ENCODE data around the gene KCNQ5.

DNA sequence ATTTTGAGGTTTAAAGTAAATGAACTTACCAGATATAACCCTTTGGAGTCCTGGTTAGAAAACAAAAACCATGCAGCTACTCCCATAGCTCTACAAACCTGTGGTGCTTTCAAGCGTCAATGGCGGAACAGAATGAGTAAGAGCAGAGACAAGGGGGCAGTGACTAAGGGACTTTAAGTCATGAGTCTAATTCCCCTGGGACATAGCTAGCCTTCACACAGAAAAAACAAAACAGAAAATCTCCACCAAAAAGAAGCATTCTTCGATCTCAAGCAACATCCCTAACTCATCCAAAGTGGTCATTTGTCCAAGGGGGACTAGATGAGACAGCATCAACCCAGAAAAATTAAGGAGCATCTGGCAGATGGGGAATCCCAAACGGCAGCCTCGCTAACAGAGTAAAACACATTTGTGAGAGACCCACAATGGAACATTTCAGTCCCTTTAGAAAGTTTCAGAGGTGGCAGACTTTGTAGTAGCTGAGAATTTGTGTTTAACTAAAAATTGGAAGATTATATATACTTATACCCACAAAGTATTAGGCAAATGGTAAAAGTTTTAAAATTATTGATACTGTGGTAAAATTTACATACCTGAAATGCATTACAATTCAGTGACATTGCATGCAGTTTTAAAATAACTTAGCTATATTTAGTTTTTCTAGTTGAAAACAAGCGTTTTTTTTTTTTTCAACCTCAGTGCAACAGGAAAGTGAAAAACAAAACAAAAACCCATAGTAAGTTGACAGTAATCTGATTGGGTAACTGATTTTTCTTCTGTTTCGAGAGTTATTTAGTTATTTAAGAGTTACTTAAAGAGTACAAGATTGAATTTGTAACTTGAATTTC lies 67.5 kb downstream of the KCNQ5 start:
- no peak for TF ChIP-seq BCL11A (tag by site-specific recombination; IDR thresholded peaks at IDR 0.05; ENCODE audit: low read depth)
- TF ChIP-seq, protein P1, sequence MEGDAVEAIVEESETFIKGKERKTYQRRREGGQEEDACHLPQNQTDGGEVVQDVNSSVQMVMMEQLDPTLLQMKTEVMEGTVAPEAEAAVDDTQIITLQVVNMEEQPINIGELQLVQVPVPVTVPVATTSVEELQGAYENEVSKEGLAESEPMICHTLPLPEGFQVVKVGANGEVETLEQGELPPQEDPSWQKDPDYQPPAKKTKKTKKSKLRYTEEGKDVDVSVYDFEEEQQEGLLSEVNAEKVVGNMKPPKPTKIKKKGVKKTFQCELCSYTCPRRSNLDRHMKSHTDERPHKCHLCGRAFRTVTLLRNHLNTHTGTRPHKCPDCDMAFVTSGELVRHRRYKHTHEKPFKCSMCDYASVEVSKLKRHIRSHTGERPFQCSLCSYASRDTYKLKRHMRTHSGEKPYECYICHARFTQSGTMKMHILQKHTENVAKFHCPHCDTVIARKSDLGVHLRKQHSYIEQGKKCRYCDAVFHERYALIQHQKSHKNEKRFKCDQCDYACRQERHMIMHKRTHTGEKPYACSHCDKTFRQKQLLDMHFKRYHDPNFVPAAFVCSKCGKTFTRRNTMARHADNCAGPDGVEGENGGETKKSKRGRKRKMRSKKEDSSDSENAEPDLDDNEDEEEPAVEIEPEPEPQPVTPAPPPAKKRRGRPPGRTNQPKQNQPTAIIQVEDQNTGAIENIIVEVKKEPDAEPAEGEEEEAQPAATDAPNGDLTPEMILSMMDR (tag by site-specific recombination; IDR thresholded peaks at IDR 0.05) = no peak
- no peak for TF ChIP-seq ZNF274 (IDR thresholded peaks at IDR 0.05; ENCODE audit: low read length)
- no peak for TF ChIP-seq ZNF274 (tag by site-specific recombination; IDR thresholded peaks at IDR 0.05; ENCODE audit: borderline replicate concordance)
- TF ChIP-seq, protein P2, sequence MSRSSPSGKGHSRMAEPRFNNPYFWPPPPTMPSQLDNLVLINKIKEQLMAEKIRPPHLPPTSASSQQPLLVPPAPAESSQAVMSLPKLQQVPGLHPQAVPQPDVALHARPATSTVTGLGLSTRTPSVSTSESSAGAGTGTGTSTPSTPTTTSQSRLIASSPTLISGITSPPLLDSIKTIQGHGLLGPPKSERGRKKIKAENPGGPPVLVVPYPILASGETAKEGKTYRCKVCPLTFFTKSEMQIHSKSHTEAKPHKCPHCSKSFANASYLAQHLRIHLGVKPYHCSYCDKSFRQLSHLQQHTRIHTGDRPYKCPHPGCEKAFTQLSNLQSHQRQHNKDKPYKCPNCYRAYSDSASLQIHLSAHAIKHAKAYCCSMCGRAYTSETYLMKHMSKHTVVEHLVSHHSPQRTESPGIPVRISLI (tag by site-specific recombination; IDR thresholded peaks at IDR 0.05) = no peak
- no peak for TF ChIP-seq ZNF146 (tag by site-specific recombination; IDR thresholded peaks at IDR 0.05)
- no peak for TF ChIP-seq YY1 (tag by site-specific recombination; IDR thresholded peaks at IDR 0.05)
- TF ChIP-seq, protein P3, sequence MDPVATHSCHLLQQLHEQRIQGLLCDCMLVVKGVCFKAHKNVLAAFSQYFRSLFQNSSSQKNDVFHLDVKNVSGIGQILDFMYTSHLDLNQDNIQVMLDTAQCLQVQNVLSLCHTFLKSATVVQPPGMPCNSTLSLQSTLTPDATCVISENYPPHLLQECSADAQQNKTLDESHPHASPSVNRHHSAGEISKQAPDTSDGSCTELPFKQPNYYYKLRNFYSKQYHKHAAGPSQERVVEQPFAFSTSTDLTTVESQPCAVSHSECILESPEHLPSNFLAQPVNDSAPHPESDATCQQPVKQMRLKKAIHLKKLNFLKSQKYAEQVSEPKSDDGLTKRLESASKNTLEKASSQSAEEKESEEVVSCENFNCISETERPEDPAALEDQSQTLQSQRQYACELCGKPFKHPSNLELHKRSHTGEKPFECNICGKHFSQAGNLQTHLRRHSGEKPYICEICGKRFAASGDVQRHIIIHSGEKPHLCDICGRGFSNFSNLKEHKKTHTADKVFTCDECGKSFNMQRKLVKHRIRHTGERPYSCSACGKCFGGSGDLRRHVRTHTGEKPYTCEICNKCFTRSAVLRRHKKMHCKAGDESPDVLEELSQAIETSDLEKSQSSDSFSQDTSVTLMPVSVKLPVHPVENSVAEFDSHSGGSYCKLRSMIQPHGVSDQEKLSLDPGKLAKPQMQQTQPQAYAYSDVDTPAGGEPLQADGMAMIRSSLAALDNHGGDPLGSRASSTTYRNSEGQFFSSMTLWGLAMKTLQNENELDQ (tag by site-specific recombination; IDR thresholded peaks at IDR 0.05; ENCODE audit: low read depth) = no peak
- TF ChIP-seq, protein P4, sequence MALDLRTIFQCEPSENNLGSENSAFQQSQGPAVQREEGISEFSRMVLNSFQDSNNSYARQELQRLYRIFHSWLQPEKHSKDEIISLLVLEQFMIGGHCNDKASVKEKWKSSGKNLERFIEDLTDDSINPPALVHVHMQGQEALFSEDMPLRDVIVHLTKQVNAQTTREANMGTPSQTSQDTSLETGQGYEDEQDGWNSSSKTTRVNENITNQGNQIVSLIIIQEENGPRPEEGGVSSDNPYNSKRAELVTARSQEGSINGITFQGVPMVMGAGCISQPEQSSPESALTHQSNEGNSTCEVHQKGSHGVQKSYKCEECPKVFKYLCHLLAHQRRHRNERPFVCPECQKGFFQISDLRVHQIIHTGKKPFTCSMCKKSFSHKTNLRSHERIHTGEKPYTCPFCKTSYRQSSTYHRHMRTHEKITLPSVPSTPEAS (tag by site-specific recombination; IDR thresholded peaks at IDR 0.05) = no peak
- TF ChIP-seq, protein P5, sequence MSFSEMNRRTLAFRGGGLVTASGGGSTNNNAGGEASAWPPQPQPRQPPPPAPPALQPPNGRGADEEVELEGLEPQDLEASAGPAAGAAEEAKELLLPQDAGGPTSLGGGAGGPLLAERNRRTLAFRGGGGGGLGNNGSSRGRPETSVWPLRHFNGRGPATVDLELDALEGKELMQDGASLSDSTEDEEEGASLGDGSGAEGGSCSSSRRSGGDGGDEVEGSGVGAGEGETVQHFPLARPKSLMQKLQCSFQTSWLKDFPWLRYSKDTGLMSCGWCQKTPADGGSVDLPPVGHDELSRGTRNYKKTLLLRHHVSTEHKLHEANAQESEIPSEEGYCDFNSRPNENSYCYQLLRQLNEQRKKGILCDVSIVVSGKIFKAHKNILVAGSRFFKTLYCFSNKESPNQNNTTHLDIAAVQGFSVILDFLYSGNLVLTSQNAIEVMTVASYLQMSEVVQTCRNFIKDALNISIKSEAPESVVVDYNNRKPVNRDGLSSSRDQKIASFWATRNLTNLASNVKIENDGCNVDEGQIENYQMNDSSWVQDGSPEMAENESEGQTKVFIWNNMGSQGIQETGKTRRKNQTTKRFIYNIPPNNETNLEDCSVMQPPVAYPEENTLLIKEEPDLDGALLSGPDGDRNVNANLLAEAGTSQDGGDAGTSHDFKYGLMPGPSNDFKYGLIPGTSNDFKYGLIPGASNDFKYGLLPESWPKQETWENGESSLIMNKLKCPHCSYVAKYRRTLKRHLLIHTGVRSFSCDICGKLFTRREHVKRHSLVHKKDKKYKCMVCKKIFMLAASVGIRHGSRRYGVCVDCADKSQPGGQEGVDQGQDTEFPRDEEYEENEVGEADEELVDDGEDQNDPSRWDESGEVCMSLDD (tag by site-specific recombination; IDR thresholded peaks at IDR 0.05) = no peak
- no peak for TF ChIP-seq ZNF777 (tag by site-specific recombination; IDR thresholded peaks at IDR 0.05; ENCODE audit: borderline replicate concordance)
- no peak for TF ChIP-seq ZNF2 (tag by site-specific recombination; IDR thresholded peaks at IDR 0.05)
- TF ChIP-seq, protein P6, sequence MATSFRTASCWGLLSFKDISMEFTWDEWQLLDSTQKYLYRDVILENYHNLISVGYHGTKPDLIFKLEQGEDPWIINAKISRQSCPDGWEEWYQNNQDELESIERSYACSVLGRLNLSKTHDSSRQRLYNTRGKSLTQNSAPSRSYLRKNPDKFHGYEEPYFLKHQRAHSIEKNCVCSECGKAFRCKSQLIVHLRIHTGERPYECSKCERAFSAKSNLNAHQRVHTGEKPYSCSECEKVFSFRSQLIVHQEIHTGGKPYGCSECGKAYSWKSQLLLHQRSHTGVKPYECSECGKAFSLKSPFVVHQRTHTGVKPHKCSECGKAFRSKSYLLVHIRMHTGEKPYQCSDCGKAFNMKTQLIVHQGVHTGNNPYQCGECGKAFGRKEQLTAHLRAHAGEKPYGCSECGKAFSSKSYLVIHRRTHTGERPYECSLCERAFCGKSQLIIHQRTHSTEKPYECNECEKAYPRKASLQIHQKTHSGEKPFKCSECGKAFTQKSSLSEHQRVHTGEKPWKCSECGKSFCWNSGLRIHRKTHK (tag by site-specific recombination; IDR thresholded peaks at IDR 0.05) = no peak
- no peak for TF ChIP-seq ZNF211 (tag by site-specific recombination; IDR thresholded peaks at IDR 0.05; ENCODE audit: low read depth)
- TF ChIP-seq, protein P7, sequence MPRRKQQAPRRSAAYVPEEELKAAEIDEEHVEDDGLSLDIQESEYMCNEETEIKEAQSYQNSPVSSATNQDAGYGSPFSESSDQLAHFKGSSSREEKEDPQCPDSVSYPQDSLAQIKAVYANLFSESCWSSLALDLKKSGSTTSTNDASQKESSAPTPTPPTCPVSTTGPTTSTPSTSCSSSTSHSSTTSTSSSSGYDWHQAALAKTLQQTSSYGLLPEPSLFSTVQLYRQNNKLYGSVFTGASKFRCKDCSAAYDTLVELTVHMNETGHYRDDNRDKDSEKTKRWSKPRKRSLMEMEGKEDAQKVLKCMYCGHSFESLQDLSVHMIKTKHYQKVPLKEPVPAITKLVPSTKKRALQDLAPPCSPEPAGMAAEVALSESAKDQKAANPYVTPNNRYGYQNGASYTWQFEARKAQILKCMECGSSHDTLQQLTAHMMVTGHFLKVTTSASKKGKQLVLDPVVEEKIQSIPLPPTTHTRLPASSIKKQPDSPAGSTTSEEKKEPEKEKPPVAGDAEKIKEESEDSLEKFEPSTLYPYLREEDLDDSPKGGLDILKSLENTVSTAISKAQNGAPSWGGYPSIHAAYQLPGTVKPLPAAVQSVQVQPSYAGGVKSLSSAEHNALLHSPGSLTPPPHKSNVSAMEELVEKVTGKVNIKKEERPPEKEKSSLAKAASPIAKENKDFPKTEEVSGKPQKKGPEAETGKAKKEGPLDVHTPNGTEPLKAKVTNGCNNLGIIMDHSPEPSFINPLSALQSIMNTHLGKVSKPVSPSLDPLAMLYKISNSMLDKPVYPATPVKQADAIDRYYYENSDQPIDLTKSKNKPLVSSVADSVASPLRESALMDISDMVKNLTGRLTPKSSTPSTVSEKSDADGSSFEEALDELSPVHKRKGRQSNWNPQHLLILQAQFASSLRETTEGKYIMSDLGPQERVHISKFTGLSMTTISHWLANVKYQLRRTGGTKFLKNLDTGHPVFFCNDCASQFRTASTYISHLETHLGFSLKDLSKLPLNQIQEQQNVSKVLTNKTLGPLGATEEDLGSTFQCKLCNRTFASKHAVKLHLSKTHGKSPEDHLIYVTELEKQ (tag by site-specific recombination; IDR thresholded peaks at IDR 0.05; ENCODE audit: borderline replicate concordance) = no peak

Measured in HEK293 (cell line).